Neural progenitor cell (in vitro differentiated cells): ENCODE data around the gene CA10. TPM values are rescaled to one million over a fixed set of nuclear protein-coding genes. Genes with fewer than 3 reads are reported as not detected.

Experiments
- DNase-seq: peaks from one replicate; pipeline ENCODE4 v3.0.0-alpha.2; 2016; ENCODE audit warnings: low spot score
- H2AFZ ChIP-seq: fragments of 200-600 bp; sonication (generic); replicated peaks from 2 replicates; pipeline ENCODE4 v1.6.1; 2016; ENCODE audit warnings: antibody characterized with exemption
- H3F3A ChIP-seq: fragments of 200-600 bp; sonication (generic); 2 replicates; pipeline ENCODE4 v1.6.1; 2016; ENCODE audit warnings: antibody characterized with exemption, low read depth
- H3K27ac ChIP-seq: fragments of 200-600 bp; sonication (generic); 2 replicates; pipeline ENCODE4 v1.5.1; 2016; ENCODE audit warnings: mild to moderate bottlenecking
- H3K27me3 ChIP-seq: fragments of 200-600 bp; sonication (generic); 2 replicates; pipeline ENCODE4 v1.6.1; 2016; ENCODE audit warnings: mild to moderate bottlenecking, moderate library complexity
- H3K36me3 ChIP-seq: fragments of 200-600 bp; sonication (generic); 2 replicates; pipeline ENCODE4 v1.5.1; 2016
- H3K4me1 ChIP-seq: fragments of 200-600 bp; sonication (generic); 2 replicates; pipeline ENCODE4 v1.6.1; 2016; ENCODE audit warnings: mixed run types
- H3K4me2 ChIP-seq: fragments of 200-600 bp; sonication (generic); 2 replicates; pipeline ENCODE4 v1.6.1; 2016
- H3K4me3 ChIP-seq: fragments of 200-600 bp; sonication (generic); 2 replicates; pipeline ENCODE4 v1.5.1; 2016
- H3K79me2 ChIP-seq: fragments of 200-600 bp; sonication (generic); 2 replicates; pipeline ENCODE4 v1.6.1; 2016; ENCODE audit warnings: low read depth
- H3K9ac ChIP-seq: fragments of 200-600 bp; sonication (generic); 2 replicates; pipeline ENCODE4 v1.6.1; 2016
- H3K9me3 ChIP-seq: fragments of 200-600 bp; sonication (generic); 2 replicates; pipeline ENCODE4 v1.5.1; 2016; ENCODE audit warnings: low read depth
- H4K20me1 ChIP-seq: fragments of 200-600 bp; sonication (generic); 2 replicates; pipeline ENCODE4 v1.6.1; 2016; ENCODE audit warnings: low read depth
- H3K27ac Mint-ChIP-seq: 3 replicates; pipeline ENCODE4 v1.8.0; 2021; ENCODE audit warnings: mixed read lengths
- H3K27me3 Mint-ChIP-seq: 2 replicates; pipeline ENCODE4 v1.8.0; 2022; ENCODE audit warnings: low read depth, mild to moderate bottlenecking, inconsistent platforms, moderate library complexity, mixed read lengths; ENCODE audit not compliant: insufficient read depth
- H3K36me3 Mint-ChIP-seq: 3 replicates; pipeline ENCODE4 v1.8.0; 2021; ENCODE audit warnings: mixed read lengths
- H3K4me1 Mint-ChIP-seq: 3 replicates; pipeline ENCODE4 v1.8.0; 2021; ENCODE audit warnings: mixed read lengths
- H3K4me3 Mint-ChIP-seq: 3 replicates; pipeline ENCODE4 v1.8.0; 2021; ENCODE audit warnings: mild to moderate bottlenecking, moderate library complexity, mixed read lengths
- H3K9me3 Mint-ChIP-seq: 3 replicates; pipeline ENCODE4 v1.8.0; 2020; ENCODE audit warnings: mixed read lengths
- EZH2 ChIP-seq: fragments of 200-600 bp; sonication (generic); IDR thresholded peaks from 2 replicates; pipeline ENCODE4 v1.6.1; 2017; ENCODE audit warnings: antibody characterized with exemption, mild to moderate bottlenecking, moderate library complexity
- EZH2phosphoT487 ChIP-seq: fragments of 200-600 bp; sonication (generic); IDR thresholded peaks from 2 replicates; pipeline ENCODE4 v1.6.1; 2017; ENCODE audit warnings: antibody characterized with exemption
- total RNA-seq: library from RNA; depleted of rRNA; stranded (reverse); fragments of >200 nt; gene quantifications from 2 replicates; pipeline ENCODE4 v1.2.3, GENCODE V29; 2015; ENCODE audit warnings: low replicate concordance
- TF ChIP-seq, protein P1 (sequence below): fragments of 200-600 bp; sonication (generic); IDR thresholded peaks from 2 replicates; pipeline ENCODE4 v1.5.1; 2017; ENCODE audit warnings: antibody characterized with exemption, mild to moderate bottlenecking

CA10 gene
- total RNA-seq, 1 donor from 2014 or later: 0.65 TPM

DNA sequence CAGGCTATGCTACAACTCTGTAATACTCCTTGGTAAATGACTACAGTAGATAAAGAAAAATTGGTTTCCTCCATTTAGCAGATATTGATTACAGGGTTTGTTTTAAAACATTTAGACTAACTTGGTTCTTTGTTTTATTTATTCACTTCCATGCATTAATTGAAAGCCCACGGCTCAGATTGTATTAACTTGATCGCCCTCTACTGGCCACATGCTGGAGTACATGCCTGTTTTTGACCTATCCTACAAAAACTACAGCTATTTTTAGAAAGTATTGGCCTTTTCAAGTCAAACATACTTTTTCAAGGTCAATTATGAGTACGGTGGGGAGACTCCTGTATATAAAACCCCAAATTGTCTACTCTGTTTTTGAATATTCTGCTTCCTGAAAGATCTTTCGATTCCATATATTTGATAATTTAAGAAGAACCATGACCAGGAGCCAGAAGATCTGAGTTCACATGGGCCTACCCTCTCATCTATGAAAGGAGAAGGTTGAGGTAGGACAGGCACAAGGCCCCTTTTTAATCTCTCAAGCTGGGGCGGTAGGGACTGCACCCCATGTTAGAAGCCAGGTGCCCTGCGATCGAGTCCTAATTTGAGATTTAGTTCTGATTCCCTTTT, 51.8 kb downstream of the CA10 start:
- Histone ChIP-seq H3K9ac (no peak overlapping the region), H3K4me1 (peaks cover 7% of the 10 kb centered on the region), H3K36me3 (no peaks in the 10 kb centered on the region), H3K27ac (no peak overlapping the region), H3K4me3 (no peak overlapping the region), H4K20me1 (no peaks in the 10 kb centered on the region), H3K27me3 (no peaks in the 10 kb centered on the region), H3F3A (no peaks in the 10 kb centered on the region), H3K79me2 (no peaks in the 10 kb centered on the region), H3K4me2 (no peak overlapping the region), H3K9me3 (no peaks in the 10 kb centered on the region), H2AFZ (no peak overlapping the region)
- H3K4me1 Mint-ChIP-seq: peaks cover 3% of the 10 kb centered on the region
- peak; percentile 67 for DNase-seq
- H3K27me3 Mint-ChIP-seq: peaks cover 8% of the 10 kb centered on the region
- TF ChIP-seq, protein P1, sequence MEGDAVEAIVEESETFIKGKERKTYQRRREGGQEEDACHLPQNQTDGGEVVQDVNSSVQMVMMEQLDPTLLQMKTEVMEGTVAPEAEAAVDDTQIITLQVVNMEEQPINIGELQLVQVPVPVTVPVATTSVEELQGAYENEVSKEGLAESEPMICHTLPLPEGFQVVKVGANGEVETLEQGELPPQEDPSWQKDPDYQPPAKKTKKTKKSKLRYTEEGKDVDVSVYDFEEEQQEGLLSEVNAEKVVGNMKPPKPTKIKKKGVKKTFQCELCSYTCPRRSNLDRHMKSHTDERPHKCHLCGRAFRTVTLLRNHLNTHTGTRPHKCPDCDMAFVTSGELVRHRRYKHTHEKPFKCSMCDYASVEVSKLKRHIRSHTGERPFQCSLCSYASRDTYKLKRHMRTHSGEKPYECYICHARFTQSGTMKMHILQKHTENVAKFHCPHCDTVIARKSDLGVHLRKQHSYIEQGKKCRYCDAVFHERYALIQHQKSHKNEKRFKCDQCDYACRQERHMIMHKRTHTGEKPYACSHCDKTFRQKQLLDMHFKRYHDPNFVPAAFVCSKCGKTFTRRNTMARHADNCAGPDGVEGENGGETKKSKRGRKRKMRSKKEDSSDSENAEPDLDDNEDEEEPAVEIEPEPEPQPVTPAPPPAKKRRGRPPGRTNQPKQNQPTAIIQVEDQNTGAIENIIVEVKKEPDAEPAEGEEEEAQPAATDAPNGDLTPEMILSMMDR: peak; percentile 98
- TF ChIP-seq EZH2: no peak
- H3K27ac Mint-ChIP-seq: no peak overlapping the region
- H3K4me3 Mint-ChIP-seq: no peak overlapping the region
- no peaks in the 10 kb centered on the region for H3K36me3 Mint-ChIP-seq
- no peaks in the 10 kb centered on the region for H3K9me3 Mint-ChIP-seq

DNA sequence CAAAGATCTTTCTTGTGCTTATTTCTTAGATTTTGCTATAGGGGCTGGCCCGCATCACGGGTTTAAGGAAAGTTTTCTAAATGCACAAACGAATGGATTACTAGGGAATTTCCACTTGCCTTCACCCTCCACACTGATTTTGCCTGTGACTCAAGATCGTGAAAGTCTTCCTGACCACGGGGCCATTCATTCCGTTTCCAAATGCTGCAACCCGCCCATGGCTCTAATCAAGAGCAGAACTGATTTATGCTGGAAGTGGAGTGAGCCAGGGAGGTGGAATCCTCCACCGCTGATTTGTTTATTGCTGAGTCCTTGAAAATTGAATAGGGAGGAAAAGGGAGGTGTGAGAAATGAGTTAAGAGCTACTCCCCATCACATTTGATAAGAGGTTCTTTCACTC, 52.4 kb downstream of the CA10 start:
- no peak overlapping the region for H3K4me3 Mint-ChIP-seq
- Histone ChIP-seq H3K4me2 (no peak overlapping the region), H3K9me3 (no peaks in the 10 kb centered on the region), H3K27me3 (no peaks in the 10 kb centered on the region), H3K4me3 (no peak overlapping the region), H3K79me2 (no peaks in the 10 kb centered on the region), H3K36me3 (no peaks in the 10 kb centered on the region), H3K27ac (no peak overlapping the region), H3F3A (no peaks in the 10 kb centered on the region), H3K4me1 (peaks cover 7% of the 10 kb centered on the region), H4K20me1 (no peaks in the 10 kb centered on the region), H2AFZ (no peak overlapping the region), H3K9ac (no peak overlapping the region)
- no peaks in the 10 kb centered on the region for H3K36me3 Mint-ChIP-seq
- DNase-seq: no peak
- H3K4me1 Mint-ChIP-seq: peaks cover 3% of the 10 kb centered on the region
- no peak overlapping the region for H3K27ac Mint-ChIP-seq
- H3K27me3 Mint-ChIP-seq: peaks cover 8% of the 10 kb centered on the region
- H3K9me3 Mint-ChIP-seq: no peaks in the 10 kb centered on the region
- TF ChIP-seq EZH2phosphoT487: no peak
- TF ChIP-seq, protein P1: no peak
- no peak for TF ChIP-seq EZH2

- no peaks in the 10 kb centered on the region for H3K27me3 ChIP-seq
- no peaks in the 10 kb centered on the region for H3K36me3 Mint-ChIP-seq
- no peak overlapping the region for H3K27ac ChIP-seq
- no peak overlapping the region for H3K27ac Mint-ChIP-seq
- peaks cover 7% of the 10 kb centered on the region for H3K4me1 ChIP-seq
- no peaks in the 10 kb centered on the region for H3K79me2 ChIP-seq
- no peak for DNase-seq
- H3K9ac ChIP-seq: no peak overlapping the region
- H4K20me1 ChIP-seq: no peaks in the 10 kb centered on the region
- H3K9me3 Mint-ChIP-seq: no peaks in the 10 kb centered on the region
- no peaks in the 10 kb centered on the region for H3K9me3 ChIP-seq
- no peaks in the 10 kb centered on the region for H3K36me3 ChIP-seq
- H3K4me1 Mint-ChIP-seq: peaks cover 3% of the 10 kb centered on the region
- no peak overlapping the region for H3K4me3 Mint-ChIP-seq
- no peak overlapping the region for H3K4me3 ChIP-seq
- H3F3A ChIP-seq: no peaks in the 10 kb centered on the region
- H3K27me3 Mint-ChIP-seq: peaks cover 8% of the 10 kb centered on the region
- H2AFZ ChIP-seq: no peak overlapping the region
- H3K4me2 ChIP-seq: no peak overlapping the region
- no peak for TF ChIP-seq EZH2phosphoT487
- TF ChIP-seq EZH2: no peak
- TF ChIP-seq, protein P1: no peak
Measured at GRCh38 chr17:52105591-52105990, 52.9 kb downstream of the CA10 start.
